Measurements from ENCODE around the gene ZFP36L2. TPM values are rescaled to one million over a fixed set of nuclear protein-coding genes. Genes with fewer than 3 reads are reported as not detected.

Gene ZFP36L2
- total RNA-seq, 4 donors from 2014 or later, result 81.7 to 117 (median 85.7) TPM

DNA sequence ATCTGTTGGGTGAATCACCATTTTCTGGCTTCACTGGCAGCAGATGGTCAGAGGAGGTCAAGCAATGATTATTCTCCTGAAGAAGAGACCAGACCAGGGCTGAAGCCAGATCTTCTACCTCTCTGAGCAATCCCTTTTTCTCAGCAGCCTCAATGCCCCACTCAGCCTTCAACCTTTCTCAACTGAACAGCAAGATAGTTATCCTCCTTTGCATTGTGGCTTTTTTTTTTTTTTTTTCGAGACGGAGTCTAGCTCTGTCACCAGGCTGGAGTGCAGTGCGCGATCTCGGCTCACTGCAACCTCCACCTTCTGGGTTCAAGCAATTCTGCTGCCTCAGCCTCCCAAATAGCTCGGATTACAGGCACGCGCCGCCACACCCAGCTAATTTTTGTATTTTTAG is 50.5 kb downstream of the ZFP36L2 start:
- no peaks in the 10 kb centered on the region for H3K27me3 ChIP-seq
- WGBS, result 96% methylated on average over 9 of the region's 9 CpGs
- no peak for DNase-seq (ENCODE audit: extremely low spot score)
- no peak overlapping the region for H3K27ac ChIP-seq (replicated peaks in 1 of 4)
- peaks cover 17 to 46% (median 37%) of the 10 kb centered on the region in 4 donors for H3K4me1 ChIP-seq
- H3K4me3 ChIP-seq, result no peak overlapping the region
- no peaks in the 10 kb centered on the region for H3K36me3 ChIP-seq
- peaks cover 0 to 24% (median 15%) of the 10 kb centered on the region in 4 donors for H3K9me3 ChIP-seq
- intact Hi-C loops (cut with DNase I), result no loop called here
- TF ChIP-seq CTCF (IDR thresholded peaks at IDR 0.05), result no peak
- no peak for TF ChIP-seq EP300 (IDR thresholded peaks at IDR 0.05)
- TF ChIP-seq POLR2AphosphoS5 (IDR thresholded peaks at IDR 0.05), result no peak
- no peak for TF ChIP-seq POLR2A (IDR thresholded peaks at IDR 0.05; ENCODE audit: low read depth)

DNA sequence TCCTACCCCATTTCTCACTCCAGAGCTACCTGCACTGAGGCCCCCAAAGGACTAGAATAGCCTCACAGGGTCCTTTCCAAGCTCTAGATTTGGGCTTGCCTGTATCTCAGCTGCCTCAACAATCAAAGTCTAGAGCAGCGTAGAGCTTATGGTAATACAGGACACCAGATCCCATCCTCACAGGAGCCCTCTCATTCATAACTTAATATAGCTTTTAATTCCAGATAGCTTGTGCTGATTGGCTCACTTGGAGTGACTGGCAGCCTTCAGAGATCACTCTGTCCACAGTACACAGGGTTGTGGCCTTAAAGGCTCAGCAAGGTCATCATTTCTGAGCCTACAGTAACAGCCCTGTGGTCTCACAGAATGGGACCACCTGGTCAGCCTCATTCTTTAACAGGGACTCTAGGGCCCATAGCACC is 51.4 kb downstream of the ZFP36L2 start:
- no peak overlapping the region for H3K4me3 ChIP-seq
- intact Hi-C loops (cut with DNase I), result no loop called here
- no peak for DNase-seq (ENCODE audit: extremely low spot score)
- H3K27me3 ChIP-seq, result no peaks in the 10 kb centered on the region
- TF ChIP-seq POLR2AphosphoS5 (IDR thresholded peaks at IDR 0.05) (no peak), CTCF (IDR thresholded peaks at IDR 0.05) (no peak), POLR2A (IDR thresholded peaks at IDR 0.05; ENCODE audit: low read depth) (no peak), EP300 (IDR thresholded peaks at IDR 0.05) (no peak)
- H3K27ac ChIP-seq (replicated peaks in 1 of 4), result peak overlapping the region; percentile 17 to 44 (median 27)
- H3K4me1 ChIP-seq, result peaks cover 17 to 53% (median 44%) of the 10 kb centered on the region in 4 donors
- no peaks in the 10 kb centered on the region for H3K36me3 ChIP-seq
- 0% methylated on average over 1 of the region's 1 CpG for WGBS
- peaks cover 0 to 24% (median 15%) of the 10 kb centered on the region in 4 donors for H3K9me3 ChIP-seq

- 64% methylated on average over 9 of the region's 9 CpGs for WGBS
Measured at GRCh38 chr2:43174368-43174916, 52.0 kb downstream of the ZFP36L2 start.

More at GRCh38 chr2:43174368-43174916, 52.0 kb downstream of the ZFP36L2 start:
- H3K4me1 ChIP-seq, result peaks cover 19 to 53% (median 46%) of the 10 kb centered on the region in 4 donors
- DNase-seq (ENCODE audit: extremely low spot score), result no peak
- TF ChIP-seq POLR2AphosphoS5 (IDR thresholded peaks at IDR 0.05), result peak in 1 of 2 donors; percentile 16
- peak; percentile 8 for TF ChIP-seq POLR2A (IDR thresholded peaks at IDR 0.05; ENCODE audit: low read depth)
- TF ChIP-seq EP300 (IDR thresholded peaks at IDR 0.05), result no peak
- TF ChIP-seq CTCF (IDR thresholded peaks at IDR 0.05), result no peak
- H3K36me3 ChIP-seq, result no peaks in the 10 kb centered on the region
- H3K27ac ChIP-seq (replicated peaks in 1 of 4), result peak overlapping the region; percentile 17 to 44 (median 37)
- no peaks in the 10 kb centered on the region for H3K27me3 ChIP-seq
- H3K9me3 ChIP-seq, result peaks cover 0 to 24% (median 15%) of the 10 kb centered on the region in 4 donors
- no peak overlapping the region for H3K4me3 ChIP-seq
- intact Hi-C loops (cut with DNase I), result no loop called here
